Heart left ventricle (tissue), 16 donors: ENCODE results near the gene BTRC. TPM values are rescaled to one million over a fixed set of nuclear protein-coding genes. Genes with fewer than 3 reads are reported as not detected.

Experiments used
- ATAC-seq, 4 donors: fragments of 200-7000 bp; cut with Tn5 transposase; one replicate each; pipeline ENCODE4 v1.9.1; 2020 to 2022; ENCODE audit warnings: moderate library complexity in 4 of 4, mild to moderate bottlenecking in 3 of 4, moderate number of reproducible peaks in 1 of 4
- DNase-seq, 5 donors: peaks; one replicate each; pipeline ENCODE4 v3.0.0-alpha.2; 2020
- H3K27ac ChIP-seq, 12 donors: fragments of 200-600 bp; sonication (generic) in 4 of 12; one replicate each; pipeline versions ENCODE4 v1.5.0 to v1.8.0; 2016 to 2022; ENCODE audit warnings: mild to moderate bottlenecking in 2 of 12
- H3K27me3 ChIP-seq, 9 donors: fragments of 200-600 bp; sonication (generic) in 2 of 9; one replicate each; pipeline versions ENCODE4 v1.5.1 to v1.8.0; 2016 to 2022; ENCODE audit warnings: mild to moderate bottlenecking in 3 of 9
- H3K36me3 ChIP-seq, 9 donors: fragments of 200-600 bp; sonication (generic) in 2 of 9; one replicate each; pipeline versions ENCODE4 v1.5.0 to v1.8.0; 2018 to 2022; ENCODE audit warnings: mild to moderate bottlenecking in 2 of 9
- H3K4me1 ChIP-seq, 12 donors: fragments of 200-600 bp; sonication (generic) in 4 of 12; one replicate each; pipeline versions ENCODE4 v1.5.0 to v1.8.0; 2016 to 2022; ENCODE audit warnings: mild to moderate bottlenecking in 3 of 12
- H3K4me3 ChIP-seq, 12 donors: fragments of 200-600 bp; sonication (generic) in 4 of 12; one replicate each; pipeline versions ENCODE4 v1.5.0 to v1.8.0; 2017 to 2022; ENCODE audit warnings: mild to moderate bottlenecking in 9 of 12, moderate library complexity in 4 of 12
- H3K9me3 ChIP-seq, 12 donors: fragments of 200-600 bp; sonication (generic) in 4 of 12; one replicate each; pipeline versions ENCODE4 v1.5.0 to v1.8.0; 2016 to 2022; ENCODE audit warnings: mild to moderate bottlenecking in 1 of 12
- POLR2A ChIP-seq, 2 donors: fragments of 450-650 bp; IDR thresholded peaks; one replicate each; pipeline ENCODE4 v1.6.1; 2017; ENCODE audit warnings: antibody characterized with exemption in 2 of 2, mild to moderate bottlenecking in 2 of 2, moderate library complexity in 2 of 2
- WGBS, 4 donors: extraction: QIAGEN DNeasy Blood & Tissue Kit in 2 of 4; methylation state at CpG; one replicate each; pipeline versions ENCODE4 v1.1.5 to v1.1.7; 2013 to 2018; 5-methylcytosine and 5-hydroxymethylcytosine counted together
- intact Hi-C, 10 donors: fragments of 100-400 bp; cut with DNase I; formaldehyde crosslinking; loops; one replicate each; pipeline versions ENCODE4 v1.11.1 to v1.14.2; 2022
- polyA plus RNA-seq, 2 donors: library from polyadenylated mRNA; stranded (reverse); fragments of 200-250 nt; gene quantifications; one replicate each; pipeline ENCODE4 v1.2.3, GENCODE V29; 2013
- total RNA-seq, 9 donors: library from RNA; depleted of rRNA in 2 of 9; stranded (reverse); fragments of >200 nt in 2 of 9; fragmentation: NEBNext Ultra II Directional in 3 of 9; extraction: Animal tissue kit (Norgen Biotek cat#: 25700) in 3 of 9; gene quantifications; one replicate each; pipeline versions ENCODE4 v1.1.0 to v1.2.4, GENCODE V29; 2016 to 2023
- TF ChIP-seq, protein P1 (sequence below), 12 donors: fragments of 200-600 bp; sonication (generic) in 4 of 12; IDR thresholded peaks; one replicate each; pipeline versions ENCODE4 v1.5.0 to v1.8.0; 2018 to 2022; ENCODE audit warnings: antibody characterized with exemption in 12 of 12, mild to moderate bottlenecking in 5 of 12
- donor health status: ischemic (EF 13 %, LVEDD 7.1; RV severe dilation, severe dysfunction).
- donor health status: healthy with polysubstance abuse.
- donor health status: DM: no; HTN: yes; CAD: no.
- donor health status: DM: no; HTN: no; CAD: no.
- donor health status: ischemic (EF 25% LVEDD 6.9; RV normal size, moderate dysfunction).
- donor health status: ischemic (EF 25% LVEDD 5.7; RV mildly dilated, moderate dysfunction).
- donor health status: healthy.
- donor health status: DM: yes; HTN: yes; CAD: no.
- donor health status: ischemic (EF 35%, LVEDD 5.7; RV mildly dilated, moderate dysfunction).
- donor health status: nonischemic (EF 11% LVEDD 7.7; RV severe dilation, severe dysfunction).
- donor health status: DM: yes; HTN: yes; CAD: no.
- donor health status: PGD.
- donor health status: ischemic (EF 29% LVEDD 5.4; RV normal size, mild dysfunction).
- donor health status: nonischemic (EF 23%, LVEDD 6.1; RV moderate dilation, normal function).

The BTRC gene
- total and polyA plus RNA-seq, 11 donors: 10.7 to 53.5 (median 32.1) TPM

DNA sequence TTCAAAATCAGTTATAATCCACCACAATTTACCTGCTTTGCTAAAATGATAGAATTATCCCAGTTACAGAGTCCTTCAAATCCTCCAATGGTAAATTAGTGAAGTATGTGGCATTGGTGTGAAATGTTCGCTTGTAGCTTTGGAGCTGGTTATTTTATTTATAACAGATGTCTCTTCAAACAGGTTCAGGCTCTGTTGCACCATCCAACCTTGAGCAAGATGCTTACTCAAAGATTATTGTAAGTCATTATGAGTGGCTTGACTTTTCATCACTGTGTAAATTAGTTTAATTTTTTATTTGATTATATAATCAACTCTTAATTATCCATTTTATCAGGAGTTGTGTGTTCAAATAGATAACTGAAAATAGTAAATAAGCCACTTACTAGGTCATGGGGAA is 99.4 kb downstream of the BTRC start:
- Histone ChIP-seq H3K27me3 (no peaks in the 10 kb centered on the region), H3K36me3 (no peaks in the 10 kb centered on the region), H3K9me3 (no peaks in the 10 kb centered on the region), H3K4me3 (no peak overlapping the region), H3K27ac (no peak overlapping the region), H3K4me1 (peaks cover 0 to 24% (median 6%) of the 10 kb centered on the region in 12 donors)
- 85 to 97% (median 92%) methylated on average over 1 of the region's 1 CpG for WGBS, 4 donors
- no peak for TF ChIP-seq POLR2A (IDR thresholded peaks at IDR 0.05)
- TF ChIP-seq, protein P1, sequence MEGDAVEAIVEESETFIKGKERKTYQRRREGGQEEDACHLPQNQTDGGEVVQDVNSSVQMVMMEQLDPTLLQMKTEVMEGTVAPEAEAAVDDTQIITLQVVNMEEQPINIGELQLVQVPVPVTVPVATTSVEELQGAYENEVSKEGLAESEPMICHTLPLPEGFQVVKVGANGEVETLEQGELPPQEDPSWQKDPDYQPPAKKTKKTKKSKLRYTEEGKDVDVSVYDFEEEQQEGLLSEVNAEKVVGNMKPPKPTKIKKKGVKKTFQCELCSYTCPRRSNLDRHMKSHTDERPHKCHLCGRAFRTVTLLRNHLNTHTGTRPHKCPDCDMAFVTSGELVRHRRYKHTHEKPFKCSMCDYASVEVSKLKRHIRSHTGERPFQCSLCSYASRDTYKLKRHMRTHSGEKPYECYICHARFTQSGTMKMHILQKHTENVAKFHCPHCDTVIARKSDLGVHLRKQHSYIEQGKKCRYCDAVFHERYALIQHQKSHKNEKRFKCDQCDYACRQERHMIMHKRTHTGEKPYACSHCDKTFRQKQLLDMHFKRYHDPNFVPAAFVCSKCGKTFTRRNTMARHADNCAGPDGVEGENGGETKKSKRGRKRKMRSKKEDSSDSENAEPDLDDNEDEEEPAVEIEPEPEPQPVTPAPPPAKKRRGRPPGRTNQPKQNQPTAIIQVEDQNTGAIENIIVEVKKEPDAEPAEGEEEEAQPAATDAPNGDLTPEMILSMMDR (IDR thresholded peaks at IDR 0.05): no peak
- intact Hi-C loops: no loop called here
- ATAC-seq: no peak
- DNase-seq: no peak

DNA sequence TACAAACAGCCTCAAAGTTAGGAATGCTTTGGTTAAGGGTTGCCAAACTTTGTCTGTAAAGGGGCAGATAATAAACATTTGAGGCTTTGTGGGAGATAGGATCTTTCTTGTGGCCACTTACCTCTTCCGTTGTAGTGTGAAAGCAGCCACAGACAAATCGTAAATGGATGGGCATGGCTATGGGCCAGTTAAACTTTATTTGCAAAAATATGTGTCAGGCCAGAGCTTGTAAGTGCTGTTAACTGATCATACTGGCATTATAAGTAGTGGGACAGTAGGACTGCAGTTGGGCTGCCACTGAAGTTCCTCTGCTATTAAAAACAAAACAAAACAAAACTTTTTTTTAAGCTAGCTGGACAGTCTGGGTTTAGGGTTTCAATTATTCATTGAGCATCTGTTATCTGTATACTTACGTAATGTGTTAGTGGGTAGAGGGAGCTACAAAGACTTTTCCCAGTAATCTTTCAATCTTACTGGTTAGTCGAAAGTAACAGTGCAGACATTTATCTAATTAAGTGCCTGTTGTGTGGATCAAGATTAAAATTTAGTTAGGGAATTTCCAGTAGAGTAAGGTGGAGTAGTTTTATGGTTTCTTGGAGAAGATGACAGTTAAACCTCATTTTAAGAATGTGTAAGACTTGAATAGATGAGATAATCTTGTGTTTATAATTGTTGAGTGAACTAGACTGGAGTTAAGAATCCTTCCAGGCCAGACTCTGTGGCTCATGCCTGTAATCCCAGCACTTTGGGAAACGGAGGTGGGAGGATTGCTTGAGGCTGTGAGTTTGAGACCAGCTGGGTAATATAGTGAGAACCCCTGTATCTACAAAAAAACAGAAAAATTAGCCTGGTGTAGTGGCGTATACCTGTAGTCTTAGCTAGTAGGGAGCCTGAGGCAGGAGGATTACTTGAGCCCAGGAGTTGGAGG is 100.1 kb downstream of the BTRC start:
- Histone ChIP-seq H3K27me3 (no peaks in the 10 kb centered on the region), H3K27ac (no peak overlapping the region), H3K4me3 (no peak overlapping the region), H3K9me3 (no peaks in the 10 kb centered on the region), H3K36me3 (no peaks in the 10 kb centered on the region), H3K4me1 (peaks cover 0 to 29% (median 6%) of the 10 kb centered on the region in 12 donors)
- TF ChIP-seq, protein P1 (IDR thresholded peaks at IDR 0.05): no peak
- TF ChIP-seq POLR2A (IDR thresholded peaks at IDR 0.05): no peak
- no peak for DNase-seq
- intact Hi-C loops: no loop called here
- WGBS, 4 donors: 76 to 79% (median 77%) methylated on average over 6 of the region's 6 CpGs
- no peak for ATAC-seq

DNA sequence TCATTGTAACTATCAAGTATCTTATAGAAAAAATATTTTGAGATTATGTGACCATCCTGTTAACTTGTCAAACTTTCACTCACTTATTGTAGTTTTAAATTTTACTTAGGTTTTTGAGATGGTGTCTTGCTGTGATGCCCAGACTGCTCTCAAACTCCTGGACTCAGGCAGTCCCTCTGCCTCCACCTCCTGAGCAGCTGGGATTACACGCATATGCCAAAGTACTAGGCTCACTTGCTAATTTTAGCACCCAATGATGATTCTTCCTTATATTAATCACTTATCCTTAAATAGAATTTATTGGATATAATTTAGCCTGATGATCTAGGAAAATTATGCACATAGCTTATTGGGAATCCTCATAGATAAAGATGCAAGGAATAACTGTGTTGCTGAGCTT is 104.9 kb downstream of the BTRC start:
- peak in 2 of 4 donors; percentile 57 to 74 for ATAC-seq
- intact Hi-C loops: loop anchor here in 1 of 10 donors (5.0 kb wide), 1 partner anchor 72 kb away; no protein-coding TSS in a partner anchor

DNA sequence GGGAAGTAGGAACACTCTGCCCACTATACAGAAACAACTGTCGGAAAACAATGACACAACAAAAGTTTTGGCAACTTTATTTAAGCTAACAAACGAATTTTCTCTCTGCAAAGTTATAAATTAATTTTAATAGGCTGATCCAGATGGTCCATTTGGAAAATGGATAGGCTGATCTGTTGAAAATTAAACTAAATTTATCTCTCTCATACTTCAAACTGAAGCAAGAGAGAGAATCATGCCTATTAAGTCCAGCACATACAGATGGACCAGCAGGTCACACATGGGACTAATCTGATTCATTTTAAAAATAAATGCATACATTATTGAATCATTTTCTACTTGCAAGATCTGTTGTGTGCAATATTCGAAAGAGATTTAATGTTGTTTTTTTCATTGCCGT is 110.1 kb downstream of the BTRC start:
- Histone ChIP-seq H3K4me1 (peaks cover 0 to 47% (median 10%) of the 10 kb centered on the region in 12 donors), H3K4me3 (no peak overlapping the region), H3K27ac (no peak overlapping the region), H3K9me3 (no peaks in the 10 kb centered on the region), H3K27me3 (no peaks in the 10 kb centered on the region), H3K36me3 (peaks cover 0 to 6% (median 0%) of the 10 kb centered on the region in 9 donors)
- DNase-seq (no peak), ATAC-seq (no peak)
- WGBS, 4 donors: 91 to 95% (median 92%) methylated on average over 4 of the region's 4 CpGs
- TF ChIP-seq, protein P1 (IDR thresholded peaks at IDR 0.05): no peak
- TF ChIP-seq POLR2A (IDR thresholded peaks at IDR 0.05): no peak
- intact Hi-C loops: loop anchor here in 3 of 10 donors (10.0 kb wide), 1 partner anchor 249 kb away; no protein-coding TSS in a partner anchor

More for the DNA sequence above, 104.9 kb downstream of the BTRC start:
- Histone ChIP-seq H3K27me3 (no peaks in the 10 kb centered on the region), H3K27ac (no peak overlapping the region), H3K36me3 (peaks cover 0 to 6% (median 0%) of the 10 kb centered on the region in 9 donors), H3K9me3 (no peaks in the 10 kb centered on the region), H3K4me3 (no peak overlapping the region), H3K4me1 (peaks cover 0 to 23% (median 1%) of the 10 kb centered on the region in 12 donors)
- no peak for DNase-seq
- WGBS, 4 donors: 45 to 69% (median 56%) methylated on average over 1 of the region's 1 CpG
- TF ChIP-seq POLR2A (IDR thresholded peaks at IDR 0.05): no peak
- TF ChIP-seq, protein P1 (IDR thresholded peaks at IDR 0.05): no peak
